ENCODE results near the gene PALM3.
A peak's percentile ranks its signal among the peaks of the same experiment; 100 is the strongest.

The PALM3 gene

DNA sequence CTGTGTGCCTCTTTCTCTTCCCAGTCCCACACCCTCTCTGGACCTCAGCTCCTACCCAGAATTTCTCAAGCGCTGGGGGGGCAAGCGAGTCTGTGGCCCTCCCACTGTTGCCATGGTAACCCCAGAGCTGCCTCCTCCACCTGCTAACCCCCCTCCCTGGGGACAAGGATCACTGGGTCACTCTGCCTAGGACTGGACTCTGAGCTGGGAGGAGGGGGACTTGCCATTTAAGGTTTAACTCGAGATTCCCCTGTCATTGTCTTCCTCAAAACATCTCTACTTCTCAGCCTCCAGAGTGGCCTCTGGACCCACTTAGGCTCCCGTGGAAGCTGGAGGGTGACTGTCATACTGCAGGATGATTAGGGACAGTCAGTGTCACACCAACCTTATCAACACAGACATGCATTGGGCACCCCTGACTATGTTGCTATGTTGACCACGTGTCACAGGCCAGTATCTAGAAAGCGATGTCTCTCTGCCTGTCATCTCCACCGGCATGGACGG, 2.2 kb downstream of the PALM3 start:
- Histone ChIP-seq H3K4me1 (ENCODE audit: insufficient read depth, poor library complexity, severe bottlenecking) (no peaks in the 10 kb centered on the region), H3K4me3 (ENCODE audit: severe bottlenecking) (no peak overlapping the region), H3K27ac (ENCODE audit: poor library complexity, severe bottlenecking) (no peak overlapping the region), H3K27me3 (ENCODE audit: insufficient read depth, poor library complexity, severe bottlenecking) (peaks cover 16% of the 10 kb centered on the region), H3K9me3 (ENCODE audit: severe bottlenecking) (no peaks in the 10 kb centered on the region), H3K36me3 (ENCODE audit: low read depth) (no peaks in the 10 kb centered on the region)
- TF ChIP-seq, protein P1, sequence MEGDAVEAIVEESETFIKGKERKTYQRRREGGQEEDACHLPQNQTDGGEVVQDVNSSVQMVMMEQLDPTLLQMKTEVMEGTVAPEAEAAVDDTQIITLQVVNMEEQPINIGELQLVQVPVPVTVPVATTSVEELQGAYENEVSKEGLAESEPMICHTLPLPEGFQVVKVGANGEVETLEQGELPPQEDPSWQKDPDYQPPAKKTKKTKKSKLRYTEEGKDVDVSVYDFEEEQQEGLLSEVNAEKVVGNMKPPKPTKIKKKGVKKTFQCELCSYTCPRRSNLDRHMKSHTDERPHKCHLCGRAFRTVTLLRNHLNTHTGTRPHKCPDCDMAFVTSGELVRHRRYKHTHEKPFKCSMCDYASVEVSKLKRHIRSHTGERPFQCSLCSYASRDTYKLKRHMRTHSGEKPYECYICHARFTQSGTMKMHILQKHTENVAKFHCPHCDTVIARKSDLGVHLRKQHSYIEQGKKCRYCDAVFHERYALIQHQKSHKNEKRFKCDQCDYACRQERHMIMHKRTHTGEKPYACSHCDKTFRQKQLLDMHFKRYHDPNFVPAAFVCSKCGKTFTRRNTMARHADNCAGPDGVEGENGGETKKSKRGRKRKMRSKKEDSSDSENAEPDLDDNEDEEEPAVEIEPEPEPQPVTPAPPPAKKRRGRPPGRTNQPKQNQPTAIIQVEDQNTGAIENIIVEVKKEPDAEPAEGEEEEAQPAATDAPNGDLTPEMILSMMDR (IDR thresholded peaks at IDR 0.05; ENCODE audit: poor library complexity, severe bottlenecking): no peak
- ATAC-seq (ENCODE audit: low read depth): no peak
- DNase-seq (ENCODE audit: low spot score): no peak

DNA sequence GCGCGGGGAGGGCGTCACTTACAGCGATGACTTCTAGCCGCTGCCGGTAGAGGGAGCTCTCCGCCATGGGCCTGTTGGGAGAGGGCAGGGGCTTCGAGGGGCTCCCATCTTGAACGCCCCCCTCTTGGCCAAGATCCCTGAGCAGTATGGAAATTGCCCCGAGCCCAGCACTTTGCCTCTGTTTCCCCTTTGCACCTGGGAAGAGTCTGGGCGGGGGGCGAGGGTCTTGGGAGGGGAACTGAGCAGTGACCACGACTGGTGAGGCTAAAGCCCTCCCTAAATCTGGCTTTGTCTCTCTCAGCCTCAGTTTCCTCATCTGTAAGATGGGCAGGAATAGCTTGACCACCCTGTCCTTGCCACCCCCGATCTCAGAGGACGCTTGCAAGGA, 2.8 kb downstream of the PALM3 start:
- Histone ChIP-seq H3K27ac (ENCODE audit: poor library complexity, severe bottlenecking) (no peak overlapping the region), H3K4me3 (ENCODE audit: severe bottlenecking) (no peak overlapping the region), H3K9me3 (ENCODE audit: severe bottlenecking) (no peaks in the 10 kb centered on the region), H3K4me1 (ENCODE audit: insufficient read depth, poor library complexity, severe bottlenecking) (no peaks in the 10 kb centered on the region), H3K36me3 (ENCODE audit: low read depth) (no peaks in the 10 kb centered on the region), H3K27me3 (ENCODE audit: insufficient read depth, poor library complexity, severe bottlenecking) (peaks cover 16% of the 10 kb centered on the region)
- ATAC-seq (ENCODE audit: low read depth) (no peak), DNase-seq (ENCODE audit: low spot score) (no peak)
- TF ChIP-seq, protein P1 (IDR thresholded peaks at IDR 0.05; ENCODE audit: poor library complexity, severe bottlenecking): peak; percentile 61

DNA sequence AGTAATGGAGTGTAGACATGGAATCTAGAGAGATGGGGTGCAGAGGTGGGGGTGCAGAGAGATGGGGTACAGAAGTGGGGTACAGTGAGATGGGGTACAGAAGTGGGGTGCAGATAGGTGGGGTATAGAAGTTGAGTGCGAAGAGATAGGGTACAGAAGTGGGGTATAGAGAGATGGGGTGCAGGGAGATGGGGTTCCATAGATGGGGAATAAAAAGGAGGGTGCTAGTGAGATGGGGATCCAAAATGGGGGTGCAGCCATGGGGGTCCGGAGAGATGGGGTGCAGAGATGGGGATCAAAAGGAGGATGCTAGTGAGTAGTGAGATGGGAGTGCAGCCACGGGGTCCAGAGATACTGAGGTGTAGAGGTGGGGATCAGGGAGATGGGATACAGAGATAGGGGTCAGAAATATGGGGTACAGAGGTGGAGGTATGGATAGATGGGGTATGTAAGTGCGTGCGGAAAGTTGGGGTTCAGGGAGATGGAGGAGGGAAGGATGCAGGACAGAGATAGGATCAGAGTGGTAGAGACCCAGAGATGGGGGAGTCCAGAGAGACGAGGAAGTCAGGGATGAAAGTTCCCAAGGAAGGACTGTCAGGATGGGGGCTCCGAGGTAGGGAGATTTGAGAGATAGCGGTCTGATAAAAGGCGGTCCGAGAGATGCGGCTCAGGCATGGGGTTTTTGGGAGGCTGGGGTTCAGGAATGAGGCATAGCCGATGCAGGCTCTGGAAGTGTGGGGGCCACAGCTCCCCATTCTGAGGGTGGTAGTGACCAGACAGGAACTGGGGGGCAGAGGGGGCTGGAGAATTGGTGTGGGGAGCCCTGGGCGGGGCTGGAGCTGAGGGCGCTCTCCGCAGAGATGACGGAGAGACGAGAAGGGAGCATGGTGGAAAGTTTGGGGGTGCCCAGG, 3.4 kb downstream of the PALM3 start:
- Histone ChIP-seq H3K9me3 (ENCODE audit: severe bottlenecking) (no peaks in the 10 kb centered on the region), H3K36me3 (ENCODE audit: low read depth) (no peaks in the 10 kb centered on the region), H3K27me3 (ENCODE audit: insufficient read depth, poor library complexity, severe bottlenecking) (peaks cover 16% of the 10 kb centered on the region), H3K4me3 (ENCODE audit: severe bottlenecking) (no peak overlapping the region), H3K27ac (ENCODE audit: poor library complexity, severe bottlenecking) (no peak overlapping the region), H3K4me1 (ENCODE audit: insufficient read depth, poor library complexity, severe bottlenecking) (no peaks in the 10 kb centered on the region)
- TF ChIP-seq, protein P1 (IDR thresholded peaks at IDR 0.05; ENCODE audit: poor library complexity, severe bottlenecking): no peak
- ATAC-seq (ENCODE audit: low read depth) (no peak), DNase-seq (ENCODE audit: low spot score) (no peak)

DNA sequence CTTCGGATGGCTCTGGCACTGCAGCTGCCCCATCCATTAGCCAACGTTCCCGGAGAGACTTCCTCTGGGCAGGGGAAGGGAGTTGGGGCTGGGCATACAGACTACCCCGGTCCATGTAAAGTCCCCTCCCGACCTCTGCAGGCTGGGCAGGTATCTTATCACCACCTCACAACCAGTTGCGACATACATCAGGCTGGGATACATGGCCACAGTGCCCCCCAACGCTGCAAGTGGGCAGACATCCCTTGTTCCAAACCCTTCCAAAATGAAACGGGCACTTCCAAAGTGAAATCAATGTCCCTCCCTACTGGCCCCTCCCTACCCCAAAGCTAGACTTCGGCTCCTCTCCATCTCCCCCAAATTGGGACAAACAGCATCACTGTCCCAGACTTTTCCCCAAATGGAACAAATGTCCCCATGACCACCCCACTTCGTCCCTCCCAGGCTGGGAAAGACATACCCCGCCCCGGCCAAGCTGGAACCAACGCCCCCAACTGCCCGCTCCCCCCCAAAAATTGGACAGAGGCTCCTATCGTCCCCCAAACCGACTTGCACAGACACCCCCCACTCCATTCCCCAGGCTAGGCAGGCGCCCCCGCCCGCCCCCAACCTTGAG, 5.0 kb downstream of the PALM3 start:
- no peaks in the 10 kb centered on the region for H3K4me1 ChIP-seq (ENCODE audit: insufficient read depth, poor library complexity, severe bottlenecking)

More for the DNA sequence above, 5.0 kb downstream of the PALM3 start:
- H3K27ac ChIP-seq (ENCODE audit: poor library complexity, severe bottlenecking): no peak overlapping the region
- no peak; the same call in 2 of the 3 replicates for ATAC-seq (ENCODE audit: low read depth)
- H3K4me3 ChIP-seq (ENCODE audit: severe bottlenecking): no peak overlapping the region
- peaks cover 16% of the 10 kb centered on the region for H3K27me3 ChIP-seq (ENCODE audit: insufficient read depth, poor library complexity, severe bottlenecking)
- TF ChIP-seq, protein P1 (IDR thresholded peaks at IDR 0.05; ENCODE audit: poor library complexity, severe bottlenecking): no peak
- no peaks in the 10 kb centered on the region for H3K9me3 ChIP-seq (ENCODE audit: severe bottlenecking)
- no peaks in the 10 kb centered on the region for H3K36me3 ChIP-seq (ENCODE audit: low read depth)
- DNase-seq (ENCODE audit: low spot score): no peak
